HEK293 (cell line): ENCODE results near the gene ZNF525.

ENCODE experiments used
- BCL11A ChIP-seq: fragments of 450-650 bp; formaldehyde crosslinking; IDR thresholded peaks from 2 replicates; pipeline ENCODE4 v1.5.1; 2016; ENCODE audit warnings: low read depth, missing biosample characterization, missing genetic modification characterization
- CTCF ChIP-seq: fragments of 450-650 bp; formaldehyde crosslinking; IDR thresholded peaks from 2 replicates; pipeline ENCODE4 v1.5.1; 2016; ENCODE audit warnings: missing biosample characterization, missing genetic modification characterization
- ELK4 ChIP-seq: IDR thresholded peaks from 2 replicates; pipeline ENCODE4 v1.6.1; 2011; ENCODE audit warnings: mild to moderate bottlenecking, low read depth, low read length, borderline replicate concordance
- KLF8 ChIP-seq: fragments of 450-650 bp; formaldehyde crosslinking; IDR thresholded peaks from 2 replicates; pipeline ENCODE4 v1.5.1; 2016; ENCODE audit warnings: missing biosample characterization, missing genetic modification characterization
- KLF9 ChIP-seq: fragments of 450-650 bp; formaldehyde crosslinking; IDR thresholded peaks from 2 replicates; pipeline ENCODE4 v1.5.1; 2016; ENCODE audit warnings: missing biosample characterization, missing genetic modification characterization, low read depth
- MZF1 ChIP-seq: fragments of 450-650 bp; formaldehyde crosslinking; IDR thresholded peaks from 2 replicates; pipeline ENCODE4 v1.5.1; 2017; ENCODE audit warnings: missing biosample characterization, missing genetic modification characterization, borderline replicate concordance
- REST ChIP-seq: fragments of 450-650 bp; formaldehyde crosslinking; IDR thresholded peaks from 2 replicates; pipeline ENCODE4 v1.5.1; 2016; ENCODE audit warnings: missing biosample characterization, missing genetic modification characterization
- TCF7L2 ChIP-seq: IDR thresholded peaks from 2 replicates; pipeline ENCODE4 v1.6.1; 2011; ENCODE audit warnings: low read depth, mild to moderate bottlenecking, inconsistent platforms, low read length, moderate library complexity, borderline replicate concordance
- YY1 ChIP-seq: fragments of 450-650 bp; formaldehyde crosslinking; IDR thresholded peaks from 2 replicates; pipeline ENCODE4 v1.5.1; 2018; ENCODE audit warnings: missing biosample characterization, missing genetic modification characterization
- ZNF23 ChIP-seq: fragments of 450-650 bp; formaldehyde crosslinking; IDR thresholded peaks from 2 replicates; pipeline ENCODE4 v1.5.1; 2016; ENCODE audit warnings: missing biosample characterization, missing genetic modification characterization, borderline replicate concordance
- ZNF558 ChIP-seq: fragments of 450-650 bp; formaldehyde crosslinking; IDR thresholded peaks from 2 replicates; pipeline ENCODE4 v1.5.1; 2016; ENCODE audit warnings: missing biosample characterization, missing genetic modification characterization
- ZNF561 ChIP-seq: fragments of 450-650 bp; IDR thresholded peaks from 2 replicates; pipeline ENCODE4 v1.5.1; 2018; ENCODE audit warnings: missing biosample characterization, missing genetic modification characterization, borderline replicate concordance

- TF ChIP-seq YY1 (tag by site-specific recombination), result no peak
- no peak for TF ChIP-seq BCL11A (tag by site-specific recombination)
- no peak for TF ChIP-seq REST (tag by site-specific recombination)
- TF ChIP-seq KLF9, result no peak
- no peak for TF ChIP-seq TCF7L2
- TF ChIP-seq ZNF23 (tag by site-specific recombination), result no peak
- no peak for TF ChIP-seq ZNF558 (tag by site-specific recombination)
- no peak for TF ChIP-seq MZF1 (tag by site-specific recombination)
- no peak for TF ChIP-seq ELK4
- TF ChIP-seq ZNF561 (tag by site-specific recombination), result no peak
- no peak for TF ChIP-seq CTCF (tag by site-specific recombination)
- TF ChIP-seq KLF8, result no peak
Measured at GRCh38 chr19:53396525-53396868, 31.0 kb downstream of the ZNF525 start.
